ENCODE measurements around the gene BAZ2A.
A peak's percentile ranks its signal among the peaks of the same experiment; 100 is the strongest.
"Not testable (repeated sequence)": the region's sequence is repeated elsewhere in the genome, so short reads cannot be mapped to it uniquely, and the experiment has no call there.

Gene BAZ2A

GRCh38 chr12:56596815-56597214 is 33.3 kb downstream of the BAZ2A start:
- H3K4me1 ChIP-seq (ENCODE audit: control insufficient read depth, insufficient read depth, low read length) = peaks cover 4% of the 10 kb centered on the region
- H3K4me3 ChIP-seq (ENCODE audit: low read length in 2 of 2) = no peak overlapping the region
- H3K9ac ChIP-seq (ENCODE audit: low read length in 2 of 2) = no peak overlapping the region
- H3K36me3 ChIP-seq (ENCODE audit: control insufficient read depth in 2 of 2, insufficient read depth in 2 of 2, low read length in 2 of 2) = peaks cover 49 to 52% of the 10 kb centered on the region in 2 donors
- H3K27me3 ChIP-seq (ENCODE audit: control insufficient read depth in 1 of 2, insufficient read depth in 2 of 2, low read length in 2 of 2) = no peaks in the 10 kb centered on the region
- peak overlapping the region; percentile 53 for H3K27ac ChIP-seq (ENCODE audit: low read length)
- no peaks in the 10 kb centered on the region for H3K9me3 ChIP-seq (ENCODE audit: control insufficient read depth in 2 of 2, low read length in 2 of 2)

GRCh38 chr12:56593909-56594621 is 36.1 kb downstream of the BAZ2A start:
- Histone ChIP-seq H3K27ac (ENCODE audit: low read length) (peak overlapping the region; percentile 55), H3K4me3 (ENCODE audit: low read length in 2 of 2) (no peak overlapping the region), H3K9ac (ENCODE audit: low read length in 2 of 2) (peak overlapping the region in 1 of 2 donors; percentile 43), H3K36me3 (ENCODE audit: control insufficient read depth in 2 of 2, insufficient read depth in 2 of 2, low read length in 2 of 2) (peaks cover 32 to 35% of the 10 kb centered on the region in 2 donors), H3K9me3 (ENCODE audit: control insufficient read depth in 2 of 2, low read length in 2 of 2) (no peaks in the 10 kb centered on the region), H3K27me3 (ENCODE audit: control insufficient read depth in 1 of 2, insufficient read depth in 2 of 2, low read length in 2 of 2) (no peaks in the 10 kb centered on the region), H3K4me1 (ENCODE audit: control insufficient read depth, insufficient read depth, low read length) (peaks cover 4% of the 10 kb centered on the region)

- no peak overlapping the region for H3K27ac ChIP-seq (ENCODE audit: low read length)
- no peak overlapping the region for H3K9ac ChIP-seq (ENCODE audit: low read length in 2 of 2)
- H3K27me3 ChIP-seq (ENCODE audit: control insufficient read depth in 1 of 2, insufficient read depth in 2 of 2, low read length in 2 of 2) = no peaks in the 10 kb centered on the region
- H3K36me3 ChIP-seq (ENCODE audit: control insufficient read depth in 2 of 2, insufficient read depth in 2 of 2, low read length in 2 of 2) = peaks cover 28 to 38% of the 10 kb centered on the region in 2 donors
- no peak overlapping the region for H3K4me3 ChIP-seq (ENCODE audit: low read length in 2 of 2)
- H3K9me3 ChIP-seq (ENCODE audit: control insufficient read depth in 2 of 2, low read length in 2 of 2) = no peaks in the 10 kb centered on the region
- H3K4me1 ChIP-seq (ENCODE audit: control insufficient read depth, insufficient read depth, low read length) = peaks cover 4% of the 10 kb centered on the region
Observed at GRCh38 chr12:56591961-56592360, 38.2 kb downstream of the BAZ2A start.

- Histone ChIP-seq H3K27ac (ENCODE audit: low read length) (no peak overlapping the region), H3K36me3 (ENCODE audit: control insufficient read depth in 2 of 2, insufficient read depth in 2 of 2, low read length in 2 of 2) (peaks cover 31 to 34% of the 10 kb centered on the region in 2 donors), H3K27me3 (ENCODE audit: control insufficient read depth in 1 of 2, insufficient read depth in 2 of 2, low read length in 2 of 2) (no peaks in the 10 kb centered on the region), H3K4me3 (ENCODE audit: low read length in 2 of 2) (no peak overlapping the region), H3K9ac (ENCODE audit: low read length in 2 of 2) (no peak overlapping the region), H3K9me3 (ENCODE audit: control insufficient read depth in 2 of 2, low read length in 2 of 2) (no peaks in the 10 kb centered on the region), H3K4me1 (ENCODE audit: control insufficient read depth, insufficient read depth, low read length) (peaks cover 4% of the 10 kb centered on the region)
Observed at GRCh38 chr12:56591126-56591525, 39.0 kb downstream of the BAZ2A start.

GRCh38 chr12:56590237-56590830 is 39.8 kb downstream of the BAZ2A start:
- Histone ChIP-seq H3K9ac (ENCODE audit: low read length in 2 of 2) (no peak overlapping the region), H3K9me3 (ENCODE audit: control insufficient read depth in 2 of 2, low read length in 2 of 2) (no peaks in the 10 kb centered on the region), H3K27ac (ENCODE audit: low read length) (no peak overlapping the region), H3K4me3 (ENCODE audit: low read length in 2 of 2) (no peak overlapping the region), H3K4me1 (ENCODE audit: control insufficient read depth, insufficient read depth, low read length) (peaks cover 4% of the 10 kb centered on the region), H3K36me3 (ENCODE audit: control insufficient read depth in 2 of 2, insufficient read depth in 2 of 2, low read length in 2 of 2) (peaks cover 27 to 31% of the 10 kb centered on the region in 2 donors), H3K27me3 (ENCODE audit: control insufficient read depth in 1 of 2, insufficient read depth in 2 of 2, low read length in 2 of 2) (no peaks in the 10 kb centered on the region)

GRCh38 chr12:56589783-56590182 is 40.3 kb downstream of the BAZ2A start:
- Histone ChIP-seq H3K4me1 (ENCODE audit: control insufficient read depth, insufficient read depth, low read length) (peaks cover 4% of the 10 kb centered on the region), H3K27ac (ENCODE audit: low read length) (no peak overlapping the region), H3K4me3 (ENCODE audit: low read length in 2 of 2) (no peak overlapping the region), H3K27me3 (ENCODE audit: control insufficient read depth in 1 of 2, insufficient read depth in 2 of 2, low read length in 2 of 2) (no peaks in the 10 kb centered on the region), H3K9ac (ENCODE audit: low read length in 2 of 2) (no peak overlapping the region), H3K9me3 (ENCODE audit: control insufficient read depth in 2 of 2, low read length in 2 of 2) (no peaks in the 10 kb centered on the region), H3K36me3 (ENCODE audit: control insufficient read depth in 2 of 2, insufficient read depth in 2 of 2, low read length in 2 of 2) (peaks cover 27 to 31% of the 10 kb centered on the region in 2 donors)

GRCh38 chr12:56585098-56585497 is 45.0 kb downstream of the BAZ2A start:
- Histone ChIP-seq H3K9ac (ENCODE audit: low read length in 2 of 2) (no peak overlapping the region), H3K4me1 (ENCODE audit: control insufficient read depth, insufficient read depth, low read length) (no peaks in the 10 kb centered on the region), H3K27ac (ENCODE audit: low read length) (no peak overlapping the region), H3K36me3 (ENCODE audit: control insufficient read depth in 2 of 2, insufficient read depth in 2 of 2, low read length in 2 of 2) (peaks cover 34 to 35% of the 10 kb centered on the region in 2 donors), H3K27me3 (ENCODE audit: control insufficient read depth in 1 of 2, insufficient read depth in 2 of 2, low read length in 2 of 2) (no peaks in the 10 kb centered on the region), H3K4me3 (ENCODE audit: low read length in 2 of 2) (no peak overlapping the region), H3K9me3 (ENCODE audit: control insufficient read depth in 2 of 2, low read length in 2 of 2) (no peaks in the 10 kb centered on the region)

GRCh38 chr12:56581418-56582145 is 48.5 kb downstream of the BAZ2A start:
- H3K36me3 ChIP-seq (ENCODE audit: control insufficient read depth in 2 of 2, insufficient read depth in 2 of 2, low read length in 2 of 2) = peaks cover 12 to 13% of the 10 kb centered on the region in 2 donors
- H3K27ac ChIP-seq (ENCODE audit: low read length) = no peak overlapping the region

GRCh38 chr12:56578983-56579546 is 51.1 kb downstream of the BAZ2A start:
- peaks cover 12 to 17% of the 10 kb centered on the region in 2 donors for H3K36me3 ChIP-seq (ENCODE audit: control insufficient read depth in 2 of 2, insufficient read depth in 2 of 2, low read length in 2 of 2)
- no peaks in the 10 kb centered on the region for H3K9me3 ChIP-seq (ENCODE audit: control insufficient read depth in 2 of 2, low read length in 2 of 2)
- no peak overlapping the region for H3K27ac ChIP-seq (ENCODE audit: low read length)
- H3K4me3 ChIP-seq (ENCODE audit: low read length in 2 of 2) = no peak overlapping the region
- H3K4me1 ChIP-seq (ENCODE audit: control insufficient read depth, insufficient read depth, low read length) = no peaks in the 10 kb centered on the region
- no peaks in the 10 kb centered on the region for H3K27me3 ChIP-seq (ENCODE audit: control insufficient read depth in 1 of 2, insufficient read depth in 2 of 2, low read length in 2 of 2)
- no peak overlapping the region for H3K9ac ChIP-seq (ENCODE audit: low read length in 2 of 2)

More at GRCh38 chr12:56581418-56582145, 48.5 kb downstream of the BAZ2A start:
- Histone ChIP-seq H3K27me3 (ENCODE audit: control insufficient read depth in 1 of 2, insufficient read depth in 2 of 2, low read length in 2 of 2) (no peaks in the 10 kb centered on the region), H3K9me3 (ENCODE audit: control insufficient read depth in 2 of 2, low read length in 2 of 2) (no peaks in the 10 kb centered on the region), H3K9ac (ENCODE audit: low read length in 2 of 2) (no peak overlapping the region), H3K4me3 (ENCODE audit: low read length in 2 of 2) (no peak overlapping the region), H3K4me1 (ENCODE audit: control insufficient read depth, insufficient read depth, low read length) (no peaks in the 10 kb centered on the region)

- H3K4me1 ChIP-seq (ENCODE audit: control insufficient read depth, insufficient read depth, low read length); H3K9me3 ChIP-seq (ENCODE audit: control insufficient read depth in 2 of 2, low read length in 2 of 2); H3K27ac ChIP-seq (ENCODE audit: low read length); H3K9ac ChIP-seq (ENCODE audit: low read length in 2 of 2); H3K4me3 ChIP-seq (ENCODE audit: low read length in 2 of 2); H3K27me3 ChIP-seq (ENCODE audit: control insufficient read depth in 1 of 2, insufficient read depth in 2 of 2, low read length in 2 of 2): not testable (repeated sequence)
- peaks cover 12 to 17% of the 10 kb centered on the region in 2 donors for H3K36me3 ChIP-seq (ENCODE audit: control insufficient read depth in 2 of 2, insufficient read depth in 2 of 2, low read length in 2 of 2)
Observed at GRCh38 chr12:56577248-56577647, 52.9 kb downstream of the BAZ2A start.
